Hepatocyte (in vitro differentiated cells): ENCODE measurements around the gene SETD9. TPM values are rescaled to one million over a fixed set of nuclear protein-coding genes. Genes with fewer than 3 reads are reported as not detected.

Experiments used
- DNase-seq: peaks from one replicate; pipeline ENCODE4 v3.0.0-alpha.2; 2016; ENCODE audit warnings: low spot score
- H2AFZ ChIP-seq: fragments of 200-600 bp; sonication (generic); 2 replicates; pipeline ENCODE4 v1.6.0; 2016; ENCODE audit warnings: antibody characterized with exemption, mild to moderate bottlenecking
- H3K27ac ChIP-seq: fragments of 200-600 bp; sonication (generic); 2 replicates; pipeline ENCODE4 v1.5.1; 2016; ENCODE audit warnings: mild to moderate bottlenecking
- H3K27me3 ChIP-seq: fragments of 200-600 bp; sonication (generic); 2 replicates; pipeline ENCODE4 v1.6.1; 2016
- H3K36me3 ChIP-seq: fragments of 200-600 bp; sonication (generic); replicated peaks from 2 replicates; pipeline ENCODE4 v1.5.1; 2016; ENCODE audit warnings: low read depth; ENCODE audit not compliant: insufficient read depth
- H3K4me1 ChIP-seq: fragments of 200-600 bp; sonication (generic); 2 replicates; pipeline ENCODE4 v1.5.1; 2016; ENCODE audit warnings: mild to moderate bottlenecking, moderate library complexity; ENCODE audit not compliant: insufficient read depth
- H3K4me2 ChIP-seq: fragments of 200-600 bp; sonication (generic); 2 replicates; pipeline ENCODE4 v1.6.0; 2016
- H3K4me3 ChIP-seq: fragments of 200-600 bp; sonication (generic); 2 replicates; pipeline ENCODE4 v1.5.1; 2016; ENCODE audit warnings: mild to moderate bottlenecking
- H3K79me2 ChIP-seq: fragments of 200-600 bp; sonication (generic); 2 replicates; pipeline ENCODE4 v1.6.0; 2017; ENCODE audit warnings: mild to moderate bottlenecking
- H3K9me2 ChIP-seq: fragments of 200-600 bp; sonication (generic); replicated peaks from 2 replicates; pipeline ENCODE4 v1.6.0; 2017; ENCODE audit warnings: mild to moderate bottlenecking; ENCODE audit not compliant: insufficient read depth
- H3K9me3 ChIP-seq: fragments of 200-600 bp; sonication (generic); 2 replicates; pipeline ENCODE4 v1.5.1; 2016; ENCODE audit warnings: low read depth, mild to moderate bottlenecking
- H4K20me1 ChIP-seq: fragments of 200-600 bp; sonication (generic); 2 replicates; pipeline ENCODE4 v1.6.0; 2016; ENCODE audit warnings: mild to moderate bottlenecking; ENCODE audit not compliant: insufficient read depth, poor library complexity, severe bottlenecking
- CTCF ChIP-seq: fragments of 200-600 bp; sonication (generic); IDR thresholded peaks from 2 replicates; pipeline ENCODE4 v1.5.1; 2016; ENCODE audit warnings: antibody characterized with exemption, mild to moderate bottlenecking; ENCODE audit not compliant: poor library complexity
- EZH2 ChIP-seq: fragments of 200-600 bp; sonication (generic); IDR thresholded peaks from 2 replicates; pipeline ENCODE4 v1.6.1; 2016; ENCODE audit warnings: antibody characterized with exemption, mild to moderate bottlenecking, borderline replicate concordance
- EZH2phosphoT487 ChIP-seq: fragments of 200-600 bp; sonication (generic); IDR thresholded peaks from one replicate; pipeline ENCODE4 v1.6.1; 2018; ENCODE audit warnings: antibody characterized with exemption, mild to moderate bottlenecking, low read depth, moderate library complexity; ENCODE audit not compliant: unreplicated experiment, severe bottlenecking
- WGBS: methylation state at CpG from one replicate; pipeline ENCODE4 v1.1.6; 2016; ENCODE audit warnings: low lambda C conversion rate; ENCODE audit errors: missing lambda C conversion rate; 5-methylcytosine and 5-hydroxymethylcytosine counted together
- polyA plus RNA-seq: library from polyadenylated mRNA; unstranded; fragments of >200 nt; fragmentation: Nextera tagmentation; extraction: Ambion mirVana; gene quantifications from 2 replicates; pipeline ENCODE4 v1.2.1, GENCODE V29; 2016
- total RNA-seq: library from RNA; depleted of rRNA; stranded (reverse); fragments of >200 nt; gene quantifications from 2 replicates; pipeline ENCODE4 v1.2.3, GENCODE V29; 2014

SETD9 gene
- total and polyA plus RNA-seq, 2 experiments from 2014 or later: 17.1 to 21.8 TPM

GRCh38 chr5:56950626-56951125 is 41.3 kb downstream of the SETD9 start:
- Histone ChIP-seq H3K4me3 (peak overlapping the region; percentile 91), H3K4me2 (peak overlapping the region; percentile 80), H3K9me3 (no peaks in the 10 kb centered on the region), H3K27ac (peak overlapping the region; percentile 96), H3K27me3 (no peaks in the 10 kb centered on the region), H2AFZ (peak overlapping the region; percentile 63), H3K9me2 (no peaks in the 10 kb centered on the region), H3K79me2 (peaks cover 62% of the 10 kb centered on the region), H3K4me1 (peaks cover 16% of the 10 kb centered on the region), H3K36me3 (no peaks in the 10 kb centered on the region), H4K20me1 (peaks cover 39% of the 10 kb centered on the region)
- TF ChIP-seq CTCF: no peak
- TF ChIP-seq EZH2: no peak
- no peak for TF ChIP-seq EZH2phosphoT487
- WGBS: under 1% methylated on average over 33 of the region's 33 CpGs
- peak; percentile 88 for DNase-seq

GRCh38 chr5:56951126-56951945 is 41.9 kb downstream of the SETD9 start:
- WGBS: under 1% methylated on average over 41 of the region's 85 CpGs
- no peaks in the 10 kb centered on the region for H3K27me3 ChIP-seq
- peak; percentile 58 for DNase-seq
- H3K79me2 ChIP-seq: peaks cover 56% of the 10 kb centered on the region
- no peaks in the 10 kb centered on the region for H3K36me3 ChIP-seq
- peak overlapping the region; percentile 80 for H3K4me2 ChIP-seq
- no peaks in the 10 kb centered on the region for H3K9me2 ChIP-seq
- H4K20me1 ChIP-seq: peaks cover 38% of the 10 kb centered on the region
- peak overlapping the region; percentile 63 for H2AFZ ChIP-seq
- peak overlapping the region; percentile 91 for H3K4me3 ChIP-seq
- H3K9me3 ChIP-seq: no peaks in the 10 kb centered on the region
- peaks cover 16% of the 10 kb centered on the region for H3K4me1 ChIP-seq
- peak overlapping the region; percentile 96 for H3K27ac ChIP-seq
- TF ChIP-seq EZH2 (no peak), CTCF (peak; percentile 9)

- peaks cover 16% of the 10 kb centered on the region for H3K4me1 ChIP-seq
- H3K9me2 ChIP-seq: no peaks in the 10 kb centered on the region
- H3K9me3 ChIP-seq: no peaks in the 10 kb centered on the region
- 1% methylated on average over 49 of the region's 89 CpGs for WGBS
- H3K4me2 ChIP-seq: peak within 1 kb of the TSS; percentile 86
- H3K36me3 ChIP-seq: no peaks in the 10 kb centered on the region
- H3K79me2 ChIP-seq: peaks cover 48% of the 10 kb centered on the region
- TF ChIP-seq CTCF (no peak), EZH2phosphoT487 (no peak)
- peak within 1 kb of the TSS; percentile 88 for H2AFZ ChIP-seq
- no peaks in the 10 kb centered on the region for H3K27me3 ChIP-seq
- peaks cover 31% of the 10 kb centered on the region for H4K20me1 ChIP-seq
- DNase-seq: peak; percentile 93
- H3K27ac ChIP-seq: peak within 1 kb of the TSS; percentile 96
- H3K4me3 ChIP-seq: peak within 1 kb of the TSS; percentile 91
Measured at GRCh38 chr5:56951946-56952691, 42.7 kb downstream of the SETD9 start, which contains the start of gene MIER3. Gene MIER3 (minus strand): TSS chr5:56952123. CDS start chr5:56952102, 21 bp downstream.
